Heart left ventricle (tissue), 16 donors: ENCODE measurements around the gene ADGRE1. TPM values are rescaled to one million over a fixed set of nuclear protein-coding genes. Genes with fewer than 3 reads are reported as not detected.

Source experiments
- ATAC-seq, 4 donors: fragments of 200-7000 bp; cut with Tn5 transposase; one replicate each; pipeline ENCODE4 v1.9.1; 2020 to 2022; ENCODE audit warnings: moderate library complexity in 4 of 4, mild to moderate bottlenecking in 3 of 4, moderate number of reproducible peaks in 1 of 4
- DNase-seq, 5 donors: peaks; one replicate each; pipeline ENCODE4 v3.0.0-alpha.2; 2020
- H3K27ac ChIP-seq, 12 donors: fragments of 200-600 bp; sonication (generic) in 4 of 12; one replicate each; pipeline versions ENCODE4 v1.5.0 to v1.8.0; 2016 to 2022; ENCODE audit warnings: mild to moderate bottlenecking in 2 of 12
- H3K27me3 ChIP-seq, 9 donors: fragments of 200-600 bp; sonication (generic) in 2 of 9; one replicate each; pipeline versions ENCODE4 v1.5.1 to v1.8.0; 2016 to 2022; ENCODE audit warnings: mild to moderate bottlenecking in 3 of 9
- H3K36me3 ChIP-seq, 9 donors: fragments of 200-600 bp; sonication (generic) in 2 of 9; one replicate each; pipeline versions ENCODE4 v1.5.0 to v1.8.0; 2018 to 2022; ENCODE audit warnings: mild to moderate bottlenecking in 2 of 9
- H3K4me1 ChIP-seq, 12 donors: fragments of 200-600 bp; sonication (generic) in 4 of 12; one replicate each; pipeline versions ENCODE4 v1.5.0 to v1.8.0; 2016 to 2022; ENCODE audit warnings: mild to moderate bottlenecking in 3 of 12
- H3K4me3 ChIP-seq, 12 donors: fragments of 200-600 bp; sonication (generic) in 4 of 12; one replicate each; pipeline versions ENCODE4 v1.5.0 to v1.8.0; 2017 to 2022; ENCODE audit warnings: mild to moderate bottlenecking in 9 of 12, moderate library complexity in 4 of 12
- H3K9me3 ChIP-seq, 12 donors: fragments of 200-600 bp; sonication (generic) in 4 of 12; one replicate each; pipeline versions ENCODE4 v1.5.0 to v1.8.0; 2016 to 2022; ENCODE audit warnings: mild to moderate bottlenecking in 1 of 12
- POLR2A ChIP-seq, 2 donors: fragments of 450-650 bp; IDR thresholded peaks; one replicate each; pipeline ENCODE4 v1.6.1; 2017; ENCODE audit warnings: antibody characterized with exemption in 2 of 2, mild to moderate bottlenecking in 2 of 2, moderate library complexity in 2 of 2
- WGBS, 4 donors: extraction: QIAGEN DNeasy Blood & Tissue Kit in 2 of 4; methylation state at CpG; one replicate each; pipeline versions ENCODE4 v1.1.5 to v1.1.7; 2013 to 2018; 5-methylcytosine and 5-hydroxymethylcytosine counted together
- intact Hi-C, 10 donors: fragments of 100-400 bp; cut with DNase I; formaldehyde crosslinking; loops; one replicate each; pipeline versions ENCODE4 v1.11.1 to v1.14.2; 2022
- polyA plus RNA-seq, 2 donors: library from polyadenylated mRNA; stranded (reverse); fragments of 200-250 nt; gene quantifications; one replicate each; pipeline ENCODE4 v1.2.3, GENCODE V29; 2013
- total RNA-seq, 9 donors: library from RNA; depleted of rRNA in 2 of 9; stranded (reverse); fragments of >200 nt in 2 of 9; fragmentation: NEBNext Ultra II Directional in 3 of 9; extraction: Animal tissue kit (Norgen Biotek cat#: 25700) in 3 of 9; gene quantifications; one replicate each; pipeline versions ENCODE4 v1.1.0 to v1.2.4, GENCODE V29; 2016 to 2023
- TF ChIP-seq, protein P1 (sequence below), 12 donors: fragments of 200-600 bp; sonication (generic) in 4 of 12; IDR thresholded peaks; one replicate each; pipeline versions ENCODE4 v1.5.0 to v1.8.0; 2018 to 2022; ENCODE audit warnings: antibody characterized with exemption in 12 of 12, mild to moderate bottlenecking in 5 of 12
- donor health status: ischemic (EF 13 %, LVEDD 7.1; RV severe dilation, severe dysfunction).
- donor health status: healthy with polysubstance abuse.
- donor health status: DM: no; HTN: yes; CAD: no.
- donor health status: DM: no; HTN: no; CAD: no.
- donor health status: ischemic (EF 25% LVEDD 6.9; RV normal size, moderate dysfunction).
- donor health status: ischemic (EF 25% LVEDD 5.7; RV mildly dilated, moderate dysfunction).
- donor health status: healthy.
- donor health status: DM: yes; HTN: yes; CAD: no.
- donor health status: ischemic (EF 35%, LVEDD 5.7; RV mildly dilated, moderate dysfunction).
- donor health status: nonischemic (EF 11% LVEDD 7.7; RV severe dilation, severe dysfunction).
- donor health status: DM: yes; HTN: yes; CAD: no.
- donor health status: PGD.
- donor health status: ischemic (EF 29% LVEDD 5.4; RV normal size, mild dysfunction).
- donor health status: nonischemic (EF 23%, LVEDD 6.1; RV moderate dilation, normal function).

Gene ADGRE1
- total and polyA plus RNA-seq, 11 donors = 0.12 to 6.4 (median 0.20) TPM; not detected in 6

DNA sequence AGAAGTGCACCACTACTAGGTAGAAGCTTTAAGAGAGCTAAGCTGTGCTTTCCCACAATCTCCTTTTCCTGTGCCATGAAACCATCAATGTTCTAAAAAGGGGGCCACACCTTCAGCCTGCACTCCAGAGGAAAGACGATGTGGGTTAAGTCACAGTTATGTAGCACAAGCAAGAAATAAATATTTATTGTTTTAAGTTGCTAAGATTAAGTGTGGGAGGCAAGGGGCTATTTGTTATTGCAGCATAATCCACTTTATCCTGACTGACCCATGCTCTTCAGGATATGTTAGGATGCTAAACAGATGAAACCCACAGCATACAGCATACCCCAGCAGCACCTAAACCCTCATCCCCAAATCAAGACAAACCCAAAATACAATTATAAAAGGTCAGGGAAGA lies 69.2 kb downstream of the ADGRE1 start:
- ATAC-seq (no peak), DNase-seq (no peak)
- peaks cover 0 to 8% (median 0%) of the 10 kb centered on the region in 12 donors for H3K9me3 ChIP-seq
- intact Hi-C loops = no loop called here
- H3K4me3 ChIP-seq = no peak overlapping the region
- H3K36me3 ChIP-seq = no peaks in the 10 kb centered on the region
- WGBS, 4 donors = 53 to 71% (median 64%) methylated on average over 1 of the region's 1 CpG
- no peak overlapping the region for H3K27ac ChIP-seq
- TF ChIP-seq POLR2A (IDR thresholded peaks at IDR 0.05) = no peak
- TF ChIP-seq, protein P1, sequence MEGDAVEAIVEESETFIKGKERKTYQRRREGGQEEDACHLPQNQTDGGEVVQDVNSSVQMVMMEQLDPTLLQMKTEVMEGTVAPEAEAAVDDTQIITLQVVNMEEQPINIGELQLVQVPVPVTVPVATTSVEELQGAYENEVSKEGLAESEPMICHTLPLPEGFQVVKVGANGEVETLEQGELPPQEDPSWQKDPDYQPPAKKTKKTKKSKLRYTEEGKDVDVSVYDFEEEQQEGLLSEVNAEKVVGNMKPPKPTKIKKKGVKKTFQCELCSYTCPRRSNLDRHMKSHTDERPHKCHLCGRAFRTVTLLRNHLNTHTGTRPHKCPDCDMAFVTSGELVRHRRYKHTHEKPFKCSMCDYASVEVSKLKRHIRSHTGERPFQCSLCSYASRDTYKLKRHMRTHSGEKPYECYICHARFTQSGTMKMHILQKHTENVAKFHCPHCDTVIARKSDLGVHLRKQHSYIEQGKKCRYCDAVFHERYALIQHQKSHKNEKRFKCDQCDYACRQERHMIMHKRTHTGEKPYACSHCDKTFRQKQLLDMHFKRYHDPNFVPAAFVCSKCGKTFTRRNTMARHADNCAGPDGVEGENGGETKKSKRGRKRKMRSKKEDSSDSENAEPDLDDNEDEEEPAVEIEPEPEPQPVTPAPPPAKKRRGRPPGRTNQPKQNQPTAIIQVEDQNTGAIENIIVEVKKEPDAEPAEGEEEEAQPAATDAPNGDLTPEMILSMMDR (IDR thresholded peaks at IDR 0.05) = no peak
- no peaks in the 10 kb centered on the region for H3K4me1 ChIP-seq
- peaks cover 0 to 16% (median 0%) of the 10 kb centered on the region in 9 donors for H3K27me3 ChIP-seq

GRCh38 chr19:6958791-6959190 lies 71.4 kb downstream of the ADGRE1 start:
- no peak for ATAC-seq
- no peak overlapping the region for H3K27ac ChIP-seq
- no peak for DNase-seq
- H3K9me3 ChIP-seq = peaks cover 0 to 9% (median 0%) of the 10 kb centered on the region in 12 donors
- no peaks in the 10 kb centered on the region for H3K4me1 ChIP-seq
- no peak overlapping the region for H3K4me3 ChIP-seq
- H3K27me3 ChIP-seq = peaks cover 0 to 16% (median 0%) of the 10 kb centered on the region in 9 donors
- no peaks in the 10 kb centered on the region for H3K36me3 ChIP-seq
- WGBS, 4 donors = 65 to 79% (median 72%) methylated on average over 3 of the region's 3 CpGs
- intact Hi-C loops = no loop called here
- no peak for TF ChIP-seq POLR2A (IDR thresholded peaks at IDR 0.05)
- TF ChIP-seq, protein P1 (IDR thresholded peaks at IDR 0.05) = no peak

DNA sequence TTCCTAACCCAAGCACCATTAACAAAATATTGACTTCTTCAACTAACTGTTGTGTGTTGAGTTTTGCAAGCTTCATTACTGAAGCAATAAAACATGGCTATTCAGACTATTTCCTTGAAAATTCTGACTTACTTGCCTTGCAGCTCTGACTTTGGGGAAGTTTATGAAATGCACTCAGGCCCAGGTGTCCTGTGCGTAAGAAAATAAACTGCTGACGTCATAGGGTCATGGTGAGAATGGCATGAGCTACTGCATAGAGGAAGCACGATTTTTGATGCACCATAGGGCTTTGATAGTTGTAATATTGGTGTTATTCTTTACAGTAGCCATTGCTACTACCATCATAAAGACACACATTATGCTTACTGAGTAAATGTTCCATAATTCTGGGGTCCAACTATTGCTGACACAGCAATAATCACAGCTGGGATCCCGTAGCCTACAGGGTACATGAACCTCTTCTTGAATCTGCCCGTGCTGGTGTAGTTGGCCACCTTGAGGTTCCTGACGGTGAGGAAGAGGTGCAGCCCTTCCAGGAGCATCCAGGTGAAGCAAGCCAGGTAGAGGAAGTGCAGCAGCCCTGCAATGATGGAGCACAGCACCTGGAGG lies 76.0 kb downstream of the ADGRE1 start:
- DNase-seq = no peak
- intact Hi-C loops = no loop called here

DNA sequence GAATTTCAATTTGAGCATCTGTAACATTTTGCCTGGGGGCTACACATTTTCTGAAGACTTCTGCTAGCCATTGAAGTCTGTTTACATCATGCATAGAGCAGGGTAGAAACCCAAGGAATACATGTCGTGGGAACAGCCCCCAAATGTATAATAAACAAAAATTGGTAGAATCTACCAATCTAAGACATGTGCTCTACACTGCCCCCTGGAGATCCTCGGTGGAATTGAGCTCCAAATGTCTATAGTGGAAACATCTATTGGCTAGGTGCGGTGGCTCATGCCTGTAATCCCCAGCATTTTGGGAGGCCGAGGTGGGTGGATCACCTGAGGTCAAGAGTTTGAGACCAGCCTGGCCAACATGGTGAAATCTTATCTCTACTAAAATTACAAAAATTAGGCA lies 76.6 kb downstream of the ADGRE1 start:
- DNase-seq (no peak), ATAC-seq (no peak)
- 39 to 59% (median 51%) methylated on average over 4 of the region's 4 CpGs for WGBS, 4 donors
- Histone ChIP-seq H3K27ac (no peak overlapping the region), H3K27me3 (peaks cover 0 to 16% (median 0%) of the 10 kb centered on the region in 9 donors), H3K9me3 (peaks cover 0 to 9% (median 0%) of the 10 kb centered on the region in 12 donors), H3K36me3 (no peaks in the 10 kb centered on the region), H3K4me1 (peaks cover 0 to 7% (median 0%) of the 10 kb centered on the region in 12 donors), H3K4me3 (no peak overlapping the region)
- intact Hi-C loops = no loop called here
- TF ChIP-seq POLR2A (IDR thresholded peaks at IDR 0.05) = no peak
- TF ChIP-seq, protein P1 (IDR thresholded peaks at IDR 0.05) = peak in 7 of 12 donors; percentile 12 to 41 (median 30)

More for the DNA sequence above, 76.0 kb downstream of the ADGRE1 start:
- no peak overlapping the region for H3K4me3 ChIP-seq
- H3K9me3 ChIP-seq = peaks cover 0 to 9% (median 0%) of the 10 kb centered on the region in 12 donors
- no peak for ATAC-seq
- TF ChIP-seq, protein P1 (IDR thresholded peaks at IDR 0.05) = no peak
- no peak for TF ChIP-seq POLR2A (IDR thresholded peaks at IDR 0.05)
- peaks cover 0 to 17% (median 0%) of the 10 kb centered on the region in 9 donors for H3K27me3 ChIP-seq
- H3K36me3 ChIP-seq = no peaks in the 10 kb centered on the region
- H3K27ac ChIP-seq = no peak overlapping the region
- 61 to 78% (median 72%) methylated on average over 6 of the region's 6 CpGs for WGBS, 4 donors
- peaks cover 0 to 7% (median 0%) of the 10 kb centered on the region in 12 donors for H3K4me1 ChIP-seq
